Activated naive CD4-positive, alpha-beta T cell (primary cell): Measurements from ENCODE around the gene KIF26A.

Experiments used
- DNase-seq, 4 experiments: peaks; one replicate each; lab custom pipeline; 2025; lab: John Stamatoyannopoulos, UW

KIF26A gene

DNA sequence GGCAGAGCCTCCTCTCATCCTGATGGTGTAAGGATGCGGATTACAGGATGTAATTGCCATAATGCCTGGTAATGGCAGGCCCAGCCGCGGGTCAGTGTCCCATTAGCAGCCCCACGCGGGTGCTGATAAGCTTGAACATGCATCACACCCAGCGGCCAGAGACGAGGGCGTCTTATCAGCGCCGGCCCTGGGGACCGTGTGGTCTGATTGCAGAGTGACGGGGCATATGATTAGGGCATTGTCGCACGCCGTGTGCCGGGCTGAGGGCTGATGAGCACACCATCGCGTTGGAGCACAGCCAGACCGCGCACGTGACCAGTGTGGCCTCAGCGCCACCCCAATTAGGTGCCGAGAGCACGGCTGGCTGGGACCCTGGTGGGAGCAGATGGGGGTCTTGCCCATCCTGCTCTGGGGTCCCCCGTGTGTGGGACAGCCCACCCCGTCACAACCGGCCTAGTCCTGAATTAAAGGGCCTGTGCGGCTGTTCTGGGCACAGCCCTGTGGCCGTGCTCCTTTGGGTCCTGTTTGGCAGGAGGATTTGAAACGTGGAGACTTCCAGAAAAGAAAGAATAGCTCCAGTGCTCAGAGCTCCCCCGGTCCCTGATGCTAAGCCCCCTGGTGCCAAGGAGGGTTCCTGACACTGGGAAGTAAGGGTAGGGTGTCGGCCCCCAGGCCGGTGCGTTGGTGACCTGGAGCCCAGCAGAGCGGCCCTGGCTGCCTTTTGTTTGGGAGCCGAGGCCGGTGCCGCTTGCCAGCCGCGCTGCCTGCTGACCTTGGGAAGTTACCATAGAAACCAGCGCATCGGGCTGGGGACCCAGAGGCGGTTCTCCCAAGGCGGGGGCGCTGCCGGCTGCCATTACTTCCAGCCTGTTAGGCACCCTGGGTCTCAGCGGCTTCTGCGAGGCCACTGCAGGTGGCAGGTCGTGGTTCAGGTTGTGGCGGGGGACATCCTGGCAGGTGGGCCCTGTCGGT, 20.7 kb downstream of the KIF26A start:
- DNase-seq: no peak

DNA sequence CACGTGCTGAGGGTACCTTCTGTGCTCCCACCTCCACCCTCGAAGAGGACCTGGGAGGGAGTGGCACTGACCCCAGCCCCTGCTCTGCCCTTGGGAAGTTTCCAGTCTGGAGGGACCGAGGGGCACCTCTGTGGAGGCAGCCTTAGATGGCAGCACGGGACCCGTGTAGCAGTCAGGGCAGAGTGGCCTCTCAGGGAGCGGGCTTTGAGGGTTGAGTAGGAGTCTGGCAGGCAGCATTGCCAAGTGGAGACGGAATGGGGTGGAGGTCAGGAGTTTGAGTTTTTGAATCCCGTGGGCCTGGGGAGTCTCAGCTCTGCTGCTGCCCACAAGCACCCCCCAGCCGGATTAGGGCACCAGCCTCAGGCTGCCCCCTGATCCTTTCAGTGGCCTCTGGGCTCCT, 21.6 kb downstream of the KIF26A start:
- DNase-seq: no peak

- no peak for DNase-seq
These were observed 23.4 kb downstream of the KIF26A start for GRCh38 chr14:104161602-104162367.

DNA sequence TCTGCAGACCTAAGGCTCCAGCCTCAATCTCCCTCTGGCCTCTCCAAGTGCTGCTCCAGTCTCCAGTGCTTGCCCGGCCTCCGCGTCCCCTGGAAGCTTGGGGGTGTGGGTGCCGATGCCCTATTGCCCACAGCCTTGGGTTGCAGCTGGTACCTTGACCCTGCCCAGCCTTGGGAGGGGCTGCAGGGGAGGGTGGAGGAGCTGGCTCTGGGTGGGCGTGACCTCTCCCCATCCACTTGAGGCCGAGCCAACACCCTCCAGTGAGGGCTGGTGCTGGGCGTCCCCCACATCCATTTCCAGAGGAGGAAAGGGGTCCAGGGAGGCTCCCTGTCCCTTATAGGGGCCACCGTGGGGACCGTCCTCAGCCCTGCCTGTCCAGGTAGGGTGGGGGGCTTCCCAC, 24.1 kb downstream of the KIF26A start:
- no peak for DNase-seq

DNA sequence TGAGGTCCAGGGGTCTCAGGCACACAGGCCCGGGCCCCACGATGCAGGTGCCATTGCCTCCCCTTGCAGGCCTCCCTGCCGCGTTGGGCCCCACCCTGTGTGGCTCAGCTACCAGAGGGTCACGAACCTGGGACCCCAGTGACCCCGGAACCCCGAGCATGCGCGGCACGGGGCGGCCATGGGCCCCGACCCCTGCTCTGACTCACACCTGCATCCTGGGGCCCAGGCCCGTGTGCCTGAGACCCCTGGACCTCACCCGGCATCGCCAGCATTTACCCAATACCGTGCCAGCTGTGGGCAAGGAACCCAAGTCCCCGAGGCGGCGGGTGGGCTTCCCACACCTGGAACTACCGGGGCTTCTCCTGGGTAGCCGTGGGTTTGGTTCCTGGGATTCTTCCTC, 25.2 kb downstream of the KIF26A start:
- DNase-seq: no peak

DNA sequence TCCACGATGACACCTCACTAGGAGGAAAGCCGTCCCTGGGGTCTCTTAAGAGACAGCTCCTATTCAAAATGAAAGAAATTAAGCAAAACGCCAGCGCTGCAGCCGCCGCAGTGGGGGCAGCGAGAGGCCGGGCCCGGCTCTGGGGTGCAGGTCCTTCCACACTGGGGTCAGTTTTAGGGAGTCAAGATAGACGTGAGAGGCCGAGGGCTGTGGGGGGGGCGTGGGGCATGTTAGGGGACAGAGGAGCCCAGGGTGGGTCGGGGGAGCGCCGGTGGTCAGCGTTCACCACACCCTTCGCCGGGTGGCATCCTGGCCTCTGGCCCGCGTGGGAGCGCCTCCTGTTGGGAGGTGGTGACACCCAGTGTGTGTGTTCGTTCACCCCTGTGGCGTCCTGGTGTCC, 25.7 kb downstream of the KIF26A start:
- no peak for DNase-seq

GRCh38 chr14:104164512-104164911, 26.1 kb downstream of the KIF26A start:
- no peak for DNase-seq

DNA sequence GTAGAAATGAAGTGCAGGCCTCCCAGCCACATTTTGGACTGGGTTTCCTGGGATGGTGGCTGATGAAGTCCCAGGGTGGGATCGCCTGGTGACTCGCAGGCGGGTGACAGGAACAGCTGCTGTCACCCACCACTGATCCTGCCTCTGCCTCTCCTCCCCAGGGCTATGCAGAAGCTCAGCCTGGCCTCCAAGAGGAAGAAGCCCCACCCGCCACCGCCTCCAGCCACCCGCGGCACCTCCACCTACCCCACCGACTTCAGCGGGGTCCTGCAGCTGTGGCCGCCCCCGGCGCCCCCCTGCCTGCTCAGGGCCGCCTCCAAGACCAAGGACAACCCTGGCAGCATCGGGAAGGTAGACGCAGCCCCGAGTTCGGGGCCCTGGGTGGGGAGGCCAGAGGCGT, 28.3 kb downstream of the KIF26A start:
- no peak for DNase-seq

- DNase-seq: no peak
These were observed 30.2 kb downstream of the KIF26A start for GRCh38 chr14:104168603-104169002.

DNA sequence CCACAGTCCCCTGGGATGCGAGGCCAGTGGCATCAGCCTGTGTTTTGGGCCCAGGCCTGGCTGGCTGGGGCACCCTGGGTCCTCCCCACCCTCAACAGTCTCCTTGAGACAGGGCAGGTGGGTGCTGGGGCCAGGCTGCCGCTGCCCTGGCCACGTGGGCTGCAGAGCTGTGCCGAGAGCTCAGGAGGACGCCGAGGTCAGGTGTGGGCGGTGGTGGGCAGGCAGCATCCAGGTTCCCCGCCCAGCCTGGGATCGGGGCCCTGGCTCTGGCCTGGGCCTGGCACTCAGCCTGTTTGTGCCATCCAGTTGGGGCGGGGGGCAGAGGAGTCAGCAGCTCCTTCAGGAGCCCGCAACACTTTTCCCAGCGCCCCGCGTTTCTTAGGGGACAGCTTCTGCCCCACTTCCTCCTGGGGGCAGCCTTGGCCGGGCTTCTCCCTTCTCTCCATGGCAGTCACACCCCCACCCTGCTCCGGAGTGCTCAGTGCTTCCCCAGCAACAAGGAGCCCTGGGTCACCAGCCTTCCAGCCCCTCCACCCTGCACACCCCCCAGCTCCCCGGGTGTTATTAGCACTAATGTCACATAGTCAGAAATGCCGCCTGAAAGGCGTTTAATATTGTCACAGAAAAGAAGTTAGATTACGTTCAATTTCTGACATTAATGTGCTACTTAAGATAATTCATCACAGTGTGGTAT, 30.8 kb downstream of the KIF26A start:
- DNase-seq: no peak

DNA sequence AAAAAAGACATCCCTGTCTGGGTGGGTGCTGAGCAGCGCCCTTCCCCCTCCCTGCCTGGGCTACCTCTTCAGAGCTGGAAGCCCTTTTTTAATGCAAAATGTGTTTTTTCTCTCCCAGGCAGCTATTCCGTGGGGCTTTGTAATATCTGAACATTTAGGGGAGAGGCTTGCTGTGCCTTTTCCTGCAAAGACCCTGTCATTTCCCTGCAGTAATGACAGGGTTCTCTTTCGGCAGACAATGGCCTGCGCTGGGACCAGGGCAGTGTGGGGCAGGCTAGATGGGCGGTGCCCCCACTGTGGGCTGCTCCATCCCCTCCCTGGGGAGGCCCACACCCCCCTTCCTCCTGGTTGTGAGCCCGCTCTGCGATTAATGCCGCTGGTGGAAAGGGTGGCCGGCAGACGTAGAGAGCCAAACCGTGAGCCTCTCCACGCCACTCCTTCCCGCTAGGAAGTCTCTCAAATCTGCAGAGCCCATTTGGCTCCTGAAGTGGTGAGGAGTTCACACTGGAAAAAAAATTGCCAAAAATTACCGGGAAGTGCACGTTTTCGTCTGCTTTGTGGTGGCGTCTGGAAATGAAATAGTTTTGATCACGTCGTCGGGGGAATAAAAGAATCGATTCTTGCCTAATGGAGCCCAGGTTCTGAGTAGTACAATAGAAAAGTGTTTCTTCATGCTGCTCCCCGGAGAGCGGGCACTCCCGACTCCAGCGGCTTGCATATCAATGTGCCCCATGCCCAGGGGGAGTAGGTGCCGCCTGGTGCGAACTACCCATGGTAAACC, 31.5 kb downstream of the KIF26A start:
- no peak for DNase-seq

GRCh38 chr14:104171029-104171697, 32.8 kb downstream of the KIF26A start:
- no peak for DNase-seq

DNA sequence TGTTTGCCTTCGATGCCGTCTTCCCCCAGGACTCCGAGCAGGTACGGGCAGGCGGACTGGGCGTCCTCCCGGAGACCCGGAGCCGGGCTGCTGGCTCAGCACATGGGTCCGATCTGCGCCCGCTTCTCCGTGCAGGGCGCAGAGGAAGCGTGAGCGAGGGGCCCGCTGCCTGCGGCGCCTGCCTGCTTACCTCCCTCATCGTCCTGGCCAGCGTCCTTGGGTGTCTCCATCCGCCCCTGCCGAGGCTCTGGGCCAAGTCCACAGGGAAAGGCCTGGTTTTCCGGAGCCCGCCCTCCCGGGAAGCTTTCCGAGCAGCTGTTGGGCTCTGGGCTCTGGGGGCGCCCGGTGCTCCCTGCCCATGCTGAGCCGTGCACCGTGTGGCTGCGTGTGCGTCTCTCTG, 33.5 kb downstream of the KIF26A start:
- no peak for DNase-seq

GRCh38 chr14:104172349-104172748, 34.0 kb downstream of the KIF26A start:
- DNase-seq: no peak

- DNase-seq: no peak
These were observed 34.5 kb downstream of the KIF26A start for GRCh38 chr14:104172880-104173279.

- no peak for DNase-seq
These were observed 35.7 kb downstream of the KIF26A start for GRCh38 chr14:104174051-104174450.

GRCh38 chr14:104175041-104175440, 36.7 kb downstream of the KIF26A start:
- no peak for DNase-seq

- no peak for DNase-seq
These were observed 37.4 kb downstream of the KIF26A start for GRCh38 chr14:104175811-104176210.

DNA sequence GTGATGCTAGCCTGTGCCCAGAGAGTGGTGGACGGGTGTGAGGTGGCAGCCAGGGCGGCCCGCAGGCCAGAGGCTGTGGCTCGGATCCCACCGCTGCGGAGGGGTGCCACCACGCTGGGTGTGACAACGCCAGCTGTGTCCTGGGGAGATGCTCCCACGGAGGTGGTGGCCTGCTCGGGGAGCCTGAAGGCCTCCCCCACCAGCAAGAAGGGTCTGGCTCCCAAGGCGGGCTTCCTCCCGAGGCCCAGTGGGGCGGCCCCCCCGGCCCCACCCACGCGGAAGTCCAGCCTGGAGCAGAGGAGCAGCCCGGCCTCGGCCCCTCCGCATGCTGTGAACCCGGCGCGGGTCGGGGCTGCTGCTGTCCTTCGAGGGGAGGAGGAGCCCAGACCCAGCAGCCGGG, 38.2 kb downstream of the KIF26A start:
- no peak for DNase-seq

- no peak for DNase-seq
These were observed 39.0 kb downstream of the KIF26A start for GRCh38 chr14:104177411-104177810.

GRCh38 chr14:104178279-104178678, 39.9 kb downstream of the KIF26A start:
- DNase-seq: no peak
